GM12872 (cell line): Measurements from ENCODE around the gene DMBT1.

ENCODE experiments used
- TF ChIP-seq, protein P1 (sequence below): IDR thresholded peaks from 3 replicates; pipeline ENCODE4 v1.5.1; 2011; ENCODE audit warnings: low read depth, mild to moderate bottlenecking, low read length, moderate library complexity; ENCODE audit not compliant: insufficient read depth

Gene DMBT1

DNA sequence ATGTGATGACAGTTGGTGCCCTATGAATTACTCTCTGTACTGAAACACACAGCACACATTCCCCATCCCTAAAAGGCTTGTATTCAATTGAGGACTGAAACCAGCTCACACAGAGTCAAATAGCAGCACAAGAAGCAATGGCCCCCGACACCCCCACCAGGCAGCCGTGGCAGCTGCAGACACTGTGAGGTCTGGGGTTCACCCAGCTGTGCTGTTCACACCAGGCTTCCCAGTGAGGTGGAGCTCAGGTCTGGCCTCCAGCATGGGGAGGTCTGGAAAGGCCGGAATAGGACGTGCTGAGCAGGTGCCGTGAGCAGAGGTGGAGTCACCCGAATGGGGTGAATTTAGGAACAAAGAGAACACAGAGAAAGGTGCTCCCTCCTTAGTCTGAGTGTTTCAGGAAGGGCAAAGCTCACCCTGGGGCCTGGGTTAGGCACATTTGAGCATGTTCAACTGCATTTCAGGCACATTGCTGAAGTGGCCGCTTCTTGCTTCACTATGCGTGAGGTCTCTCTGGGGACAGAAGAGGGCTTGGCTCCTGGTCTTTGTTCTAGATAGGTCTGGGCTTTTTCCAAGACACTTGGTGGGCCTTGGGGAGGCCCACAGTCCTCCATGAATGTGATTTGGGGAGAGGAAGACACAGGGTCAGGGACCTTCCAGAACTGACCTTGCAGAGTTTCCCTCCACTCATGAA lies 97.9 kb downstream of the DMBT1 start:
- TF ChIP-seq, protein P1, sequence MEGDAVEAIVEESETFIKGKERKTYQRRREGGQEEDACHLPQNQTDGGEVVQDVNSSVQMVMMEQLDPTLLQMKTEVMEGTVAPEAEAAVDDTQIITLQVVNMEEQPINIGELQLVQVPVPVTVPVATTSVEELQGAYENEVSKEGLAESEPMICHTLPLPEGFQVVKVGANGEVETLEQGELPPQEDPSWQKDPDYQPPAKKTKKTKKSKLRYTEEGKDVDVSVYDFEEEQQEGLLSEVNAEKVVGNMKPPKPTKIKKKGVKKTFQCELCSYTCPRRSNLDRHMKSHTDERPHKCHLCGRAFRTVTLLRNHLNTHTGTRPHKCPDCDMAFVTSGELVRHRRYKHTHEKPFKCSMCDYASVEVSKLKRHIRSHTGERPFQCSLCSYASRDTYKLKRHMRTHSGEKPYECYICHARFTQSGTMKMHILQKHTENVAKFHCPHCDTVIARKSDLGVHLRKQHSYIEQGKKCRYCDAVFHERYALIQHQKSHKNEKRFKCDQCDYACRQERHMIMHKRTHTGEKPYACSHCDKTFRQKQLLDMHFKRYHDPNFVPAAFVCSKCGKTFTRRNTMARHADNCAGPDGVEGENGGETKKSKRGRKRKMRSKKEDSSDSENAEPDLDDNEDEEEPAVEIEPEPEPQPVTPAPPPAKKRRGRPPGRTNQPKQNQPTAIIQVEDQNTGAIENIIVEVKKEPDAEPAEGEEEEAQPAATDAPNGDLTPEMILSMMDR: no peak

DNA sequence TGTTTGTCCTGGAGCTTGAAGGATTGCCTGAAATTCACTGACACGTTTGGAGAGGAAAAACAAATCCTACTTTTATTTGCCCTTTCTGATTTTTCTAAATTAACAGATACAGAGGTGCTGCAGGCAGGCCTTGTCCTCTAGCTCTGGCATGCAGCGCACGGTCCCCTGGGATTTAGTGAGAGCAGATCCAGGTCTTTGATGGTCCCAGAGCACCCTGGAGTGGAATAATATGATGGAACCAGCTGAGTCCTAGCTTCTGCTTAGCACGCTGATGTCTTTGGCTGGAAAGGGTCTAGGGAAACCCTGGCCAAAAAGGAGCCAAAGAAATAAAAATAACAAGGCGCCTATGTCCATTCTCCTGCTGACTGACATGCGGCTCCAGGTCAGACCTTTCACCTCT lies 98.6 kb downstream of the DMBT1 start:
- TF ChIP-seq, protein P1: no peak

DNA sequence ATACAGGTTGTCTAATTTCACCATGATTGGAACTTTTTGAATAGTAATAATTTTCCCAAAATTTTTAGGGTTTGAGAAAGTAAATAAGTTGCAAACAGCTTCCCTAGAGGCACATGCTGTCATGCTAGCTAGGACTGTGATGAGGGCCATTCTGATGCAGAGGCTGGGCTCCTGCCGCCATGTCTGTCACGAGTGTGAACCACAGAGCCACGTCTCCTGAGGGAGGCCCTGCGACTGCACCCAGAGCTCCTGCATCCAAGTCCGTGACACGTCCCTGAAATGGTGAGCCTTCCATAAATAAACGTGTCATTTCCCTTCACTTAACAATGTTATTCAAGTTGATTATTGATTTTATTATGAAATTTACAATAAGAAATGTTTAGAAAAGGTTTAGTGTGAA lies 99.1 kb downstream of the DMBT1 start:
- TF ChIP-seq, protein P1: no peak

DNA sequence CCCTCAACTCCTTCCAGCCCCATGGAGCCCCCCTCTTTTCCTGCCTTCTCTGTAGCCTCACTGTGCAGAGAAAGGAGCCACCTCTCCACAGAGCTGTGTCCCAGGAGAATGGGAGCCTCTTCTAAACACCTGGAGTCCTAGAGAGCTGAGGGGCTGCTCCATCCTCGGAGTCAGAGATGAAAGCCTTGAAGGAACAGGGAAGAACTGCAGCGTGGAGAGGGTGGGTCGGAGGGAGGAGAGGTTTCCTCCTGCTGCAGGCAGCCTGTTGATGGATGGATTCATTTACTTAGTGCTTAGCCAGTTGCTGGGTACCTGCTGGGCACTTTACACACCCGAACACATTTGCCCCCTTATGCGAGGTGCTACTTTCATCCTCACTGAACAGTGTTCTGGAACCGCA lies 100.1 kb downstream of the DMBT1 start:
- TF ChIP-seq, protein P1: no peak

DNA sequence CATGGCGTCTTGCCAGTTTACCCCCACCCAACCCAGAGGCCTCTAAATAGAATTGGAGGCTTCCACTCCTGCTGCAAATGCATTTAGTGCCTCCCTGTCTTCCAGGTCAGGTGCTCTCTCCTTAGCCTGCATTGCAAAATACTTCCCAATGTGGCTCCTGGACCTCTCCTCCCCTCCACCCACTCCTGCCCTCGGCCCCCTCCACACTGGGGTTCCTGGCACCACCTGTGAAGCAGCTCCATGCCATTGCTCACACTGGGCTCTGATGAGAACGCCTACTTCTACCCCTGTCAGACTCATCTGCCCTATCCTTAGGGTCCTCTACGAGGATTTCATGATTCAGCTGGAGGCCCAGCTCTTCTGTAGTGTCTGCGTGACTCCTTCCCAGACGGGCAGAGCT lies 101.7 kb downstream of the DMBT1 start:
- TF ChIP-seq, protein P1: no peak

DNA sequence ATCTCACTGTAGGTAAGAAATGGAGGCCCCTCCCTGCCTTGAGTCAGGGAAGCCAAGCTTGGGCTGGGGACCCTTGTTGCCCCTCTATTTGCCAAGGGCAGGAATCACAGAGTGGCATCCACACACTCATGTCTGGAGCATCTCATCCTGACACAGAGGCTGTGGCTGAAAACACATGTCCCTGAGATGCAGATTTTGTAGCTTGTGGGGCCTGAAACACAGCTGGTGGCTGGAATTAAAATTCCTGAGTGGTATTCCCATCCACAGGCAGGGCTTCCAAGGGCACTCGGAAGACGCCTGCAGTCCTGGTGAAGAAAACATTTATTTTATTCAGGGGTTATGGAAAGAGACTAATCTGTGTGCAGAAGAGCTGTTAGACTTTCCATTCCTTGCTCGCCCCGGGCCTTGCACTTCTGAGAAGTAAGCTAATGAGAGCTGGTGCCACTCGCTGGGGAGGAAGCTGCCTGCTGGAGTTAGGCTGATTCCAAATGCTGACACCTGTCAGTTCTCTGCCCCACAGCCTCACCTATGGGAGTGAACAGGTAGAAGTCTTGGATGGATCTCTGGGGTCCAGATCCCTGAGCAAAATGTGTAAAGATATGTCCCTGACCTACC lies 103.1 kb downstream of the DMBT1 start:
- TF ChIP-seq, protein P1: no peak

DNA sequence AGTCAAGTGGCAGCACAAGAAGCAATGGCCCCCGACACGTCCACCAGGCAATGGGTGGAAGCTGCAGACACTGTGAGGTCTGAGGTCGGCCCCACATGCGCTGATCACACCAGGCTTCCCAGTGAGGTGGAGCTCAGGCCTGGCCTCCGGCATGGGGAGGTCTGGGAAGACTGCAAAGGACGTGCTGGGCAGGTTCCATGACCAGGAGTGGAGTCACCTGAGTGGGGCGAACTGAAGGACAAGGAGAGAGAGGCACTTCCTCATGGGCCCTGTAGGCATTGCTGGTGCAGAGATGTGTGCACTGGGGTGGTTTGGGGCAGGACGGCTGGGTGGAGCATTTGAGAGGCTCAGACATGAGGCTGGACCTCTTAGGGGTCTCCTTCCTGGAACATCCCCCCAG lies 103.9 kb downstream of the DMBT1 start:
- TF ChIP-seq, protein P1: no peak
